H1 (cell line): ENCODE results near the gene C16orf89. TPM values are rescaled to one million over a fixed set of nuclear protein-coding genes. Genes with fewer than 3 reads are reported as not detected.
"Not testable (repeated sequence)": the region's sequence is repeated elsewhere in the genome, so short reads cannot be mapped to it uniquely, and the experiment has no call there.

Experiments used
- CTCF ChIA-PET: fragments of 300-600 bp; sonication (Branson Sonifier 250); formaldehyde crosslinking; loops from one replicate; lab custom pipeline; 2021; ENCODE audit not compliant: partially characterized antibody; lab: Charles Lee
- POLR2A ChIA-PET: fragments of 300-600 bp; sonication (Branson Sonifier 250); formaldehyde crosslinking; loops from one replicate; lab custom pipeline; 2021; ENCODE audit warnings: inconsistent platforms; ENCODE audit not compliant: partially characterized antibody; lab: Charles Lee
- DNase-seq, 2 experiments: peaks; one replicate each; pipeline versions ENCODE4 v3.0.0 to v3.0.0-alpha.2; 2010 to 2022; ENCODE audit warnings: low spot score in 2 of 2, low read depth in 1 of 2, mixed read lengths in 1 of 2
- FAIRE-seq: peaks from 2 replicates; lab custom pipeline; 2011; peaks lifted over from hg19 to GRCh38; lab: Jason Lieb, UNC
- H2AFZ ChIP-seq: 2 replicates; pipeline ENCODE4 v1.8.1; 2012; ENCODE audit warnings: low read length, inconsistent platforms
- H2AK5ac ChIP-seq: 2 replicates; pipeline ENCODE4 v1.6.1; 2013; ENCODE audit warnings: low read depth, low read length
- H2BK120ac ChIP-seq: replicated peaks from 2 replicates; pipeline ENCODE3; 2013; ENCODE audit warnings: low read depth, low read length, inconsistent platforms
- H2BK12ac ChIP-seq: 2 replicates; pipeline ENCODE4 v1.6.1; 2013; ENCODE audit warnings: low read depth, low read length
- H2BK15ac ChIP-seq: 2 replicates; pipeline ENCODE4 v1.6.1; 2013; ENCODE audit warnings: low read length
- H2BK20ac ChIP-seq: 2 replicates; pipeline ENCODE4 v1.6.1; 2013; ENCODE audit warnings: low read length
- H2BK5ac ChIP-seq: 2 replicates; pipeline ENCODE4 v1.6.1; 2013; ENCODE audit warnings: low read depth, low read length
- H3K14ac ChIP-seq: 2 replicates; pipeline ENCODE4 v1.6.1; 2013; ENCODE audit warnings: inconsistent platforms; ENCODE audit not compliant: insufficient read length
- H3K18ac ChIP-seq: 2 replicates; pipeline ENCODE4 v1.6.1; 2013; ENCODE audit warnings: low read length; ENCODE audit errors: extremely low read depth
- H3K23ac ChIP-seq: 2 replicates; pipeline ENCODE4 v1.6.1; 2013; ENCODE audit warnings: inconsistent platforms; ENCODE audit not compliant: insufficient read length
- H3K23me2 ChIP-seq: 2 replicates; pipeline ENCODE4 v1.6.1; 2013; ENCODE audit warnings: low read depth, low read length
- H3K27ac ChIP-seq: 2 replicates; pipeline ENCODE4 v1.6.1; 2011; ENCODE audit warnings: low read depth, low read length, inconsistent platforms
- H3K27me3 ChIP-seq, 4 experiments: replicated peaks in 1 of 4; 1 replicate in 1 of 4; 2 replicates in 3 of 4; pipeline versions ENCODE4 v1.6.1 to v1.8.1; 2011 to 2013; ENCODE audit warnings: low read length in 3 of 4, mild to moderate bottlenecking in 3 of 4, inconsistent platforms in 2 of 4, mixed read lengths in 2 of 4, moderate library complexity in 1 of 4; ENCODE audit not compliant: control insufficient read depth in 3 of 4, insufficient read depth in 3 of 4; ENCODE audit errors: extremely low read depth in 1 of 4
- H3K36me3 ChIP-seq, 4 experiments: 2 replicates each; pipeline versions ENCODE4 v1.6.1 to v1.8.1; 2011 to 2013; ENCODE audit warnings: mild to moderate bottlenecking in 4 of 4, low read length in 3 of 4, moderate library complexity in 2 of 4, control low read depth in 1 of 4, inconsistent platforms in 1 of 4; ENCODE audit not compliant: insufficient read depth in 4 of 4, control insufficient read depth in 2 of 4
- H3K4ac ChIP-seq: replicated peaks from 2 replicates; pipeline ENCODE3; 2013; ENCODE audit warnings: low read length, low read depth, mixed read lengths, inconsistent platforms; ENCODE audit not compliant: insufficient read length
- H3K4me1 ChIP-seq, 4 experiments: replicated peaks in 1 of 4; 1 replicate in 1 of 4; 2 replicates in 3 of 4; pipeline versions ENCODE4 v1.6.1 to v1.8.1; 2011 to 2013; ENCODE audit warnings: low read length in 3 of 4, inconsistent platforms in 2 of 4, mixed read lengths in 1 of 4; ENCODE audit not compliant: insufficient read depth in 4 of 4, control insufficient read depth in 3 of 4
- H3K4me2 ChIP-seq, 2 experiments: 2 replicates each; pipeline versions ENCODE4 v1.6.1 to v1.8.1; 2011 to 2013; ENCODE audit warnings: low read depth in 2 of 2, low read length in 2 of 2, control low read depth in 1 of 2, inconsistent platforms in 1 of 2, mild to moderate bottlenecking in 1 of 2; ENCODE audit not compliant: insufficient read depth in 1 of 2
- H3K4me3 ChIP-seq, 4 experiments: fragments of 200-600, 300-600 bp in 1 of 4; sonication (generic), shearing (Covaris generic), sonication (Bioruptor Twin) in 1 of 4; 2 replicates each; pipeline versions ENCODE4 v1.5.1 to v1.8.1; 2011 to 2016; ENCODE audit warnings: low read length in 4 of 4, low read depth in 3 of 4, control low read depth in 2 of 4, inconsistent platforms in 2 of 4, mild to moderate bottlenecking in 2 of 4, mixed read lengths in 1 of 4, moderate library complexity in 1 of 4; ENCODE audit not compliant: insufficient read depth in 2 of 4; ENCODE audit errors: extremely low read depth in 1 of 4
- H3K56ac ChIP-seq: replicated peaks from 2 replicates; pipeline ENCODE3; 2013; ENCODE audit warnings: low read depth, mild to moderate bottlenecking, mixed read lengths, low read length, inconsistent platforms; ENCODE audit not compliant: insufficient read length
- H3K79me1 ChIP-seq: 2 replicates; pipeline ENCODE4 v1.6.1; 2013; ENCODE audit warnings: low read depth, low read length, control low read depth
- H3K79me2 ChIP-seq, 2 experiments: 2 replicates each; pipeline versions ENCODE4 v1.6.1 to v1.8.1; 2012 to 2013; ENCODE audit warnings: low read length in 2 of 2, mild to moderate bottlenecking in 2 of 2, inconsistent platforms in 1 of 2; ENCODE audit not compliant: insufficient read depth in 2 of 2, control insufficient read depth in 1 of 2
- H3K9ac ChIP-seq, 4 experiments: replicated peaks in 1 of 4; 1 replicate in 1 of 4; 2 replicates in 3 of 4; pipeline versions ENCODE4 v1.6.1 to v1.8.1; 2011 to 2013; ENCODE audit warnings: low read depth in 3 of 4, low read length in 3 of 4, control low read depth in 2 of 4, mild to moderate bottlenecking in 2 of 4, moderate library complexity in 2 of 4, inconsistent platforms in 1 of 4; ENCODE audit errors: extremely low read depth in 1 of 4
- H3K9me3 ChIP-seq, 2 experiments: 2 replicates each; pipeline versions ENCODE4 v1.6.1 to v1.8.1; 2012 to 2013; ENCODE audit warnings: mild to moderate bottlenecking in 2 of 2, moderate library complexity in 2 of 2, control low read depth in 1 of 2, inconsistent platforms in 1 of 2, low read depth in 1 of 2, low read length in 1 of 2, mixed read lengths in 1 of 2; ENCODE audit not compliant: insufficient read depth in 2 of 2
- H4K20me1 ChIP-seq, 2 experiments: replicated peaks in 1 of 2; 2 replicates each; pipeline versions ENCODE3 to v1.8.1; 2011 to 2013; ENCODE audit warnings: inconsistent platforms in 2 of 2, low read length in 2 of 2, mild to moderate bottlenecking in 1 of 2; ENCODE audit not compliant: insufficient read depth in 2 of 2, control insufficient read depth in 1 of 2
- H4K5ac ChIP-seq: 2 replicates; pipeline ENCODE4 v1.6.1; 2013; ENCODE audit warnings: low read length, low read depth, mixed read lengths, inconsistent platforms; ENCODE audit not compliant: insufficient read length
- H4K8ac ChIP-seq: 2 replicates; pipeline ENCODE4 v1.8.0; 2013; ENCODE audit warnings: mild to moderate bottlenecking, moderate library complexity, low read length, inconsistent platforms; ENCODE audit not compliant: insufficient read depth; ENCODE audit errors: extremely low read depth
- H4K91ac ChIP-seq: replicated peaks from 2 replicates; pipeline ENCODE3; 2013; ENCODE audit warnings: low read length, mixed read lengths, inconsistent platforms; ENCODE audit not compliant: insufficient read length
- WGBS, 2 experiments: shearing (Covaris generic) in 1 of 2; methylation state at CpG; one replicate each; pipeline versions ENCODE4 v1.1.6 to v1.1.7; 2013 to 2015; ENCODE audit warnings: low lambda C conversion rate in 2 of 2, mixed read lengths in 2 of 2, inconsistent platforms in 1 of 2, low coverage in 1 of 2, missing lambda C conversion rate in 1 of 2; ENCODE audit not compliant: insufficient replicate concordance in 2 of 2, insufficient coverage in 1 of 2, insufficient read length in 1 of 2; ENCODE audit errors: extremely low coverage in 1 of 2, missing lambda C conversion rate in 1 of 2; 5-methylcytosine and 5-hydroxymethylcytosine counted together
- polyA plus RNA-seq, 7 experiments: library from polyadenylated mRNA; depleted of rRNA in 3 of 7; stranded (reverse) in 5 of 7; unstranded in 2 of 7; fragments of >200 nt in 5 of 7; fragments of 200-250 nt in 2 of 7; gene quantifications; 1 replicate in 5 of 7; 2 replicates in 1 of 7; 4 replicates in 1 of 7; pipeline versions ENCODE4 v1.2.1 to v1.2.3, GENCODE V29; 2011 to 2013; ENCODE audit warnings: missing spikeins in 2 of 7, mixed read lengths in 2 of 7
- total RNA-seq: library from RNA; stranded (reverse); fragmentation: NEBNext Ultra II Directional; extraction: Animal tissue kit (Norgen Biotek cat#: 25700); gene quantifications from 2 replicates; pipeline ENCODE4 v1.2.1, GENCODE V29; 2021

The C16orf89 gene
- total and polyA plus RNA-seq, 2 of the 8 experiments (the other 6 are each of a cell fraction or from before 2014, with no cell fraction given) = 6.7 to 9.9 TPM

DNA sequence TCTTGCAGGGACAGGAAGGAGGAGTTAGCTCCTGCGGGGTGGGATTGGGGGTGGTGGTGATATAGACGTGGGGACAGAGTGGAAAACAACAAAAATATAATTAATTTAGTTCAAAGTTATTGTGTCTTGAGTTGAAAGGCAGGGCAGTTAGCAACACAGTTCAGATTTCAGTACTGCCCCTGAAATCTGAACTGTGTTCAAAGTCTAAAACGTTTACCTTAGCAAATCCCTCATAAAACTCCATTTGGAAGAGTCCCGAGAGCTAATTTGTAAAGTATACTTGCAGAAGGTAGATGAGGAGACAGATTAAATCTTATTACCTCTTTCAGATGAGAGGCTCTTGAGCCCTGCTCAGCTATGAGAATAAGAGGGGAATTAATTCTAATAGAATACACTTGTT lies 33.4 kb upstream of the C16orf89 start:
- H2BK20ac ChIP-seq, H3K4me1 ChIP-seq, H2BK5ac ChIP-seq, H2BK15ac ChIP-seq, H3K18ac ChIP-seq, H4K8ac ChIP-seq, H4K20me1 ChIP-seq, H3K36me3 ChIP-seq, H3K79me1 ChIP-seq, H4K91ac ChIP-seq, H2BK12ac ChIP-seq, FAIRE-seq, H3K9me3 ChIP-seq, H2AFZ ChIP-seq, DNase-seq, H3K23ac ChIP-seq, H3K14ac ChIP-seq, H2BK120ac ChIP-seq, H3K27ac ChIP-seq, CTCF ChIA-PET, H3K4ac ChIP-seq, H3K9ac ChIP-seq, H3K79me2 ChIP-seq, H4K5ac ChIP-seq, H3K23me2 ChIP-seq, H3K27me3 ChIP-seq, H2AK5ac ChIP-seq, H3K56ac ChIP-seq: not testable (repeated sequence)
- WGBS, 2 experiments = 32% methylated on average over 4 of the region's 4 CpGs; no CpG with 5 or more reads in 1 of the 2 experiments
- H3K4me2 ChIP-seq = peak overlapping the region; percentile 1 to 79; a peak in 1 of 4 replicates
- peak overlapping the region in 2 of 4 experiments; percentile 63 to 64; a peak in 2 of 8 replicates for H3K4me3 ChIP-seq
- POLR2A ChIA-PET = interaction anchor here (1.6 kb wide), 1 partner anchor 35 kb away, joined by 4 read pairs; no protein-coding TSS in a partner anchor
